Occipital lobe (tissue), 2 donors: Measurements from ENCODE around the gene FCHSD2. TPM values are rescaled to one million over a fixed set of nuclear protein-coding genes. Genes with fewer than 3 reads are reported as not detected.
"Not testable (repeated sequence)": the region's sequence is repeated elsewhere in the genome, so short reads cannot be mapped to it uniquely, and the experiment has no call there.

Experiments
- DNase-seq: peaks from one replicate; lab custom pipeline; 2025; lab: John Stamatoyannopoulos, UW
- total RNA-seq: library from RNA; depleted of rRNA; stranded (reverse); fragments of >200 nt; gene quantifications from one replicate; pipeline ENCODE4 v1.2.3, GENCODE V29; 2014

The FCHSD2 gene
- total RNA-seq, 1 donor from 2014 or later: 46.6 TPM

DNA sequence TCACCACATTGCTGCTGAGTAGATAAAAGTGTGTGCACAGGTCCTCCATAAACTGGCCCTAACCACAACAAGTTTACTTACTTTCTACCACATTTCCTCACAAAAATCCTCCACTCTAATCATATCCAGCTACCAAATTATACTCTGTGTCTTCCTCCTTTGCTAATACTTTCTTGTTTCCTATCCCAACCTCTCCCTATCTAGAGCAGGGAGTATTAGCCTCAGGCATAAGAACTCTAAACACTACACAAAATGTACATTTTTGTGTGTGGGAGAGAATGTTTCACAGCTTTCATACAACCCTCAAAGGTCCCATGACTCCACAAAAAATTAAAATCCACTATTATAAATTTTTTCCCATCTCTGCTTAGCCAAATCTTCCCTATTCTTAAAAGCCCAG, 255.5 kb downstream of the FCHSD2 start:
- DNase-seq: no peak

- DNase-seq: no peak
Measured at GRCh38 chr11:72885749-72886609, 256.1 kb downstream of the FCHSD2 start.

DNA sequence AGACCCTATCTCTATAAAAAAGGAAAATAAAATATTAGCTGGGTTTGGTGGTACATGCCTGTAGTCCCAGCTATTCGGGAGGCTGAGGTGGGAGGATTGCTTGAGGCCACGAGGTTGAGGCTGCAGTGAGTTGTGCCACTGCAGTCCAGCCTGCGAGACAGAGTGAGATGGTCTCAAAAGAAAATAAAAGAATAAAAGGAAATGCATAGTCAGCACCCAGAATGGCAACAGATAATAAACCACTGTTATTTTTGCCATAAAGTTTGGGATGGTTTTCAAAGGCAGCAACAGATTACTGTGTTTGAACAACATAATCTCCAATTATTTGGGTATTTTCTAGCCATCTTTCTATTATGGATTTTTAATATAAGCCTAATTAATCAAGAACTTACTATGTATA, 266.0 kb downstream of the FCHSD2 start:
- no peak for DNase-seq

- no peak for DNase-seq
Measured at GRCh38 chr11:72875736-72876135, 266.4 kb downstream of the FCHSD2 start.

- DNase-seq: no peak
Measured at GRCh38 chr11:72872012-72872411, 270.1 kb downstream of the FCHSD2 start.

DNA sequence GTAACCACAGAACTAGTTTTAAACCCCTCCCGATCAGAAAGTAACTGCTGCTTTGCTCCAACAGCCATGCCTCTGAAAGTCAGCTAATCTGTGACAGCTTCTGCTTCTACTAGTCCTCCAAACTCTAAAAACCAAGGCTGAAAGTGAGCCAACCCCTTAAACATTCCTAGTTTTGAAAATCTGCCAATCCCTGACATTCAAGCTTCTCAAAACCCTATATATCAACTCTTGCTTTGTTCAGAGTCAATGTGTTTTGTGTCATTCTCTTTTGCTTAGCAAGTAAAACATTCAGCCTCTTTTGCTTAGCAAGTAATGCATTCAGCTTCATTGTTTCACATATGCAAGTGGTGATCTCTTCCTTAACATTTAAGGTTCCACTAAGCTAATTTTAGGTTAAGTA, 271.0 kb downstream of the FCHSD2 start:
- DNase-seq: no peak

DNA sequence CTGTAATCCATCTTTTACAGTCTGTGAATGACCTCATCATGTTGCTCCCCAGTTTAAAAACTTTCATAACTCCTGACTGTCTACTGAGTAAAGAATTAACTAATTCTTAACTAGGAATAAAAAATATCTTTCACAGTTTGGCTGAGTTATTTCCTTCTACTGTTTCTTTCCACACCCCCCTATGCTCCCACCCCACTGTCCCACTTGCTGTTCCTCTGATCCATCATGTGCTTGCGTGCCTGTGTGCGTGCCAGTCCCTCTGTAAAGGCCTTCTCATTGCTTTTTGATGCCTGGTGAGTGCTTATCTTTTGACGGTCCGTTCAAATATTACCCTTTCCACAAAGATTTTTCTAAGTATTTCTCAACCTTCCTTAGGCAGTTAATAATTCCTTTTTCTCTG, 272.3 kb downstream of the FCHSD2 start:
- DNase-seq: no peak

DNA sequence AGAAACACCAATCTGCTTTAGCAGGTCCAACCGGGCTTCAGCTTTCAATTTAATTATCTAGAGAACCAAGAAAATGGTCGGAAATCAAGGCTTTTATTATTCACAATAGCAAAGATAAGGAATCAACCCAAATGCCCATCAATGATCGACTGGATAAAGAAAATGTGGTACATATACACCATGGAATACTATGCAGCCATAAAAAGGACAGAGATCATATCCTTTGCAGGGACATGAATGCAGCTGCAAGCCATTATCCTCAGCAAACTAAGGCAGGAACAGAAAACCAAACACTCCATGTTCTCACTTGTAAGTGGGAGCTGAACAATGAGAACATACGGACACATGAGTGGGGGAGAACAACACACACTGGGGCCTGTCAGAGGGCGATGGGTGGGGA, 274.1 kb downstream of the FCHSD2 start:
- DNase-seq: no peak

GRCh38 chr11:72864702-72865655, 277.1 kb downstream of the FCHSD2 start:
- DNase-seq: no peak

DNA sequence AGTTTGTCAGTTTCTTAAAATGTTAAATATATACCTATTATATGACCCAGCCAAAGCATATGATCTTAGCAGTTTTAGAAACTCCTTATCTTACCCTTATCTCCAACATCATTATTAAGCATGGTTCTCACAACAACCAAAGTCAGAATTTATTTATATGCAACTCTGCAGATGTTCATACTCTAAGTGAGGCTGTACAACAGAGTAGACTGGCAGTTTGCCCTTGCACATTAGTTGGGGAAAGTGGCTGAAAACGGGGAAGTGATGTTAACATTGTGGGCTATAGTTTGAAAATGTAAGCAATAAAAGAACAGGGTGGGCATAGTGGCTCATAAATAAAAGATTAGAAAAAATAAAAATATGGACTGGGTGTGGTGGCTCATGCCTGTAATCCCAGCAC, 278.2 kb downstream of the FCHSD2 start:
- no peak for DNase-seq

GRCh38 chr11:72863091-72863490, 279.0 kb downstream of the FCHSD2 start:
- no peak for DNase-seq

DNA sequence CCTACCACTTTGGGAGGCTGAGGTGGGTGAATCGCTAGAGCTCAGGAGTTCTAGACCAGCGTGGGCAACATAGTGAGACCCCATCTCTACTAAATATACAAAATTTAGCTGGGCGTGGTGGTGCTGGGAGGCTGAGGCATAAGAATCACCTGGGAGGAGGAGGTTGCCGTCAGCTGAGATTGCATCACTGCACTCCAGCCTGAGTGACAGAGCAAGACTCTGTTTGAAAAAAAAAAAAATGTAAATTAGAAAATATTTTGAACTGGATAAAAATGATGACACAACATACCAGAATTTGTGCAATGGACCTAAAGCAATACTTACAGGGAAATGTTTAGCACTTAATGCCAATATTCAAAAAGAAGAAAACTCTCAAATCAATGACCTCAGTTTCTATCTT, 281.5 kb downstream of the FCHSD2 start:
- DNase-seq: no peak

DNA sequence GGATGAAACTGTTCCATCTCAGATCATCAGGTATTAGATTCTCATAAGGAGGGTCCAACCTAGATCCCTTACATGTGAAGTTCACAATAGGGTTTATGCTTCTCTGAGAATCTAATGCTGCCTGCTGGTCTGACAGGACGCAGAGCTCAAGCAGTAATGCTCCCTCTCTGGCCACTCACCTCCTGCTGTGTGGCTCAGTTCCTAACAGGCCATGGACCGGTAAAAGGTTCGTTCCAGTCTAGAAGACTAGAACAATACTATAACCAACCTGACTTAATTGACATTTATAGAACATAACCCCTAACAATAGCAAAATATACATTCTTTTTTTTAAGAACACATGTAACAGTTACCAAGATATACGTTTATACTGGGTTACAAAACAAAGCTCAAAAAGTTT, 282.1 kb downstream of the FCHSD2 start:
- DNase-seq: no peak

GRCh38 chr11:72859126-72859525, 283.0 kb downstream of the FCHSD2 start:
- DNase-seq: no peak

DNA sequence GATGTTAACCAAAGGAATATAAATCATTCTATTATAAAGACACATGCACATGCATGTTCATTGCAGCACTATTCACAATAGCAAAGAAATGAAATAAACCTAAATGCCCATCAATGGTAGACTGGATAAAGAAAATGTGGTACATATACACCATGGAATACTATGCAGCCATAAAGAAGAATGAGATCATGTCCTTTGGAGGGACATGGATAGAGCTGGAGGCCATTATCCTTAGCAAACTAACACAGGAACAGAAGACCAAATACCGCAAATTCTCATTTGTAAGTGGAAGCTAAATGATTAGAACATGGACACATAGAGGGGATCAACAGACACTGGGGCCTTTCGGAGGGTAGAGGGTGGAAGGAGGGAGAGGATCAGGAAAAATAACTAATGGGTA, 283.9 kb downstream of the FCHSD2 start:
- not testable (repeated sequence) for DNase-seq

DNA sequence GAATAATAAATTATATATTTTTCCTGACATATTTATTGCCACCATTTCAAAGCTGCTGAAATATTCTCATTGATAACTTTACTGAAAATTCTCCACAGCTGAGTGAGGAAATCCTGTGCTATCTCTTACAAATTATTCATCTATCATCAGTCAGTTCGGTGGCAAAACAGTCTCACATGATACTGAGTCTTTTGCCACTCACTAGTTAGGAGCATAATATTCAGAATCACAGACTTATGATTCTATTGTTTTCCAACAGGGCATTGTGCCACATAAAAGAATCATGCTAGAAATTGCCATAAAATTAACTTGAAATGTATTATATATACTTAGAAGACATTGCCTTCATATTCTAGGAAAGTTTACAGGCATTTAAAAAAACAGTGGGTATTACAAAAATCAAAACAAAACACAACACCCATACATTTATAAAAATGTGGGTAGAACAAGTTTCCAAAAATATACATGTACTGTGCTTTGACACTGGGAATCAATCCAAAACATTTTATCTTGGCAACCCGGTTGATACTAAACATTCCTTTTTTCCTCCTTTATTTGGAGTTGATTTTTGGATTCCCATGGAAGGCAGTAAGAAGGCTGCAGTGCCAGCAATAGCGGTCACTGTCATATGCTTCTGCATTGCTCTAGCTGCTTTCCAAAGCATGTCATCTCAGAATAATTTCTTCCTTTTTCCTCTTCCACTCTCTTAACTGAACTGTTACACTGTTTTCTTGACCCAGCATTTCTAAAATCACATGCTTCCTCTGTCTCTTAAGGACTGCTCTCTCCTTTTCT, 285.4 kb downstream of the FCHSD2 start:
- DNase-seq: no peak

DNA sequence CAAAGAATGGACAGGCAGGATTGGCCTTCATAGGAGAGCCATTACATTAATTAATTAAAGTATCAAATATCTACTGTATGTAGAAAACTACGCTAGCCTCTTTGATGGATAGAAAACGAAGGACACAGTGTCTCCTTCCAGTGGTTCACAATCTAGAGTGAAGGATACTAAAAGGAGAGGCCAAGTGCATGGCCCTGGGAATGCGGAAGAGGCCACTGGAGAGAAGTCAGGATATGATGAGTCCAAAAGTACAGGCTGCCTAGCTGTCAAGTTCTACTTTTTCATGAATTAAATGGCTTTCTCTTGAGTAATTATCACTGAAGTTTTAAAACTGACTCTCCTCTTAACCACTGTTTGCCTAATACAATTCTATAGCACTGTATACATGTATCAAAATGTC, 286.1 kb downstream of the FCHSD2 start:
- no peak for DNase-seq

GRCh38 chr11:72851726-72852125, 290.4 kb downstream of the FCHSD2 start:
- DNase-seq: no peak

GRCh38 chr11:72850832-72851231, 291.3 kb downstream of the FCHSD2 start:
- DNase-seq: no peak

DNA sequence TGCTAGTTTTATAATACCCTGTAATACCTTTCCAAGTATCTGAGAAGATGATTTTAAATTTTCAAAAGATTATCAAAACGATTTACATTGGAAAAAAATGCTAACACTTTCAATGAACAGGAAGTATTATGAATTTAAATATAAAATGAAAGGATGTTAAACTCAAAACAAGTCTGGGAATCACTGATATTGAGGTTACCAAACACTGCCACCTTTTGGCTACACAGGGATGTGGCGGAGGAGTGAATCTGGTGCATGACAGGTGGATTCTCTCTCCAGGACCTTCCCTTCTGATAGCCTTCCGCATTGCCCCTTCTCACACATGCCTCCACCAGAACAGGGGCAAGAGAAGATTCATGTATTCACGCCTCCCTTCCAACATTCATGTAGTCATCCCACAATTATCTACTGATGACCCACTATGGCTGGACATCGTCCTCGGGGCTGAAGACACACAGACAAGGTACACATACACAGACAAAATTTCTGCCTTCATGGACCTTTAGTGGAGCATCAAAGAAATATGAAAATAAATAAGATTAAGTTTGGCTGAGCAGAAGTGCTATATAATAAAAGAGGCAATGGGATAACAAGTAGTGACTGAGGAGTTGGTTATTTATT, 293.2 kb downstream of the FCHSD2 start:
- DNase-seq: no peak

DNA sequence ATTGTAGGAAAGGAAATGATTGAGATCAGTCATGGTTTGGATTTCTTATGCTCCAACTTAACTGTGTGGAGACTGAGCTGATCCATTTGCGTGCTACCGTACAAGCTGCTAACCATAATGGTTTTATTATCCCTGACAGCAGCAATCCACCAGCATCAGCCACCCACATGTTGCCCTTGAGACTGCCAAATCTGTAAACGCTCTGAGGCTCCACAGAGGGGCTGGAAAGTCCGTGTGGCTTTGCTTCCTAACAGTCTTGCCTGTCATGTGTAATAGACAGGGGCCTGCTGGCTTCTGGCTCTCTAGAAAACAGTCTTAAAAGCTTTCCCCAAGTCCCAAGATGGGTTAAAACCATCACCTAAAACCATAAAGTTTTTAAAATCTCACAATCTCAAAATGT, 297.8 kb downstream of the FCHSD2 start:
- no peak for DNase-seq
